Measurements from ENCODE around the gene HSPA4.
A peak's percentile ranks its signal among the peaks of the same experiment; 100 is the strongest.
"Not testable (repeated sequence)": the region's sequence is repeated elsewhere in the genome, so short reads cannot be mapped to it uniquely, and the experiment has no call there.

The HSPA4 gene

GRCh38 chr5:133051542-133052316 lies at the start of gene HSPA4:
Gene HSPA4 (plus strand): TSS chr5:133052013. CDS start chr5:133052251, 238 bp downstream.
- DNase-seq (ENCODE audit: low read depth), result peak; percentile 99

DNA sequence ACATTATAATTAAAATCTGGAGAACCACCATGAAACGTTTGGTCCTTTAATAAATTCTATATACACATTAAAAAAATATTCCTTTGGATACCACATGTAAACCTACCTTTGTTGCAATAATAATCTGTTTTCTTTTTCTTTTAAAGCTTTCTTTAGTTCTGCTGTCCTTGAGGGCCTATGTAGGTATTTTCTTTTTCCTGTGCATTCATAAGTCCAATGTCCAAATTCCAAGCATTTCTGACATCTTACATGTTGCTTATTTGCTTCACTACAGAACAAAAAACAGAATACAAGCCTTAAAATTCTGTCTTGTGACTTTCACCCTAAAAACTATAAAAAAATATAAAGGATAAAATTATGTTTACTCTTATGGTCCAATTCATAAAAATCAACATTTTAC lies 45.2 kb upstream of the HSPA4 start:
- DNase-seq (ENCODE audit: low read depth), result peak; percentile 18

GRCh38 chr5:133008455-133008854 lies 43.4 kb upstream of the HSPA4 start:
- DNase-seq (ENCODE audit: low read depth), result not testable (repeated sequence)

GRCh38 chr5:133015466-133015865 lies 36.3 kb upstream of the HSPA4 start:
- no peak for DNase-seq (ENCODE audit: low read depth)

DNA sequence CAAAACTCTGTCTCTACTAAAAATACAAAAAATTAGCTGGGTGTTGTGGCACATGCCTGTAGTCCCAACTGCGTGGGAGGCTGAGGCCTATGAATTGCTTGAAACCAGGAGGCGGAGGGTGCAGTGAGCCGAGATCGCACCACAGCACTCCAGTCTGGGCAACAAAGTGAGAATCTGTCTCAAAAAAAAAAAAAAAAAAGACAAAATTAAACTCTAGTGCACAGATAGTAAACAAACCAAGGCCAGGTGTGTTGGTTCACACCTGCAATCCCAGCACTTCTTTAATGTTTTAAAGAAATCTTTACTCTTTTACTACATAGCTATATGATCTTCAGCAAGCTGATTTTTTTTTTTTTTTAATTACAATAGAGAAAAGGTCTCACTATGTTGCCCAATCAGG lies 33.8 kb upstream of the HSPA4 start:
- no peak for DNase-seq (ENCODE audit: low read depth)

GRCh38 chr5:133019471-133019870 lies 32.3 kb upstream of the HSPA4 start:
- not testable (repeated sequence) for DNase-seq (ENCODE audit: low read depth)

DNA sequence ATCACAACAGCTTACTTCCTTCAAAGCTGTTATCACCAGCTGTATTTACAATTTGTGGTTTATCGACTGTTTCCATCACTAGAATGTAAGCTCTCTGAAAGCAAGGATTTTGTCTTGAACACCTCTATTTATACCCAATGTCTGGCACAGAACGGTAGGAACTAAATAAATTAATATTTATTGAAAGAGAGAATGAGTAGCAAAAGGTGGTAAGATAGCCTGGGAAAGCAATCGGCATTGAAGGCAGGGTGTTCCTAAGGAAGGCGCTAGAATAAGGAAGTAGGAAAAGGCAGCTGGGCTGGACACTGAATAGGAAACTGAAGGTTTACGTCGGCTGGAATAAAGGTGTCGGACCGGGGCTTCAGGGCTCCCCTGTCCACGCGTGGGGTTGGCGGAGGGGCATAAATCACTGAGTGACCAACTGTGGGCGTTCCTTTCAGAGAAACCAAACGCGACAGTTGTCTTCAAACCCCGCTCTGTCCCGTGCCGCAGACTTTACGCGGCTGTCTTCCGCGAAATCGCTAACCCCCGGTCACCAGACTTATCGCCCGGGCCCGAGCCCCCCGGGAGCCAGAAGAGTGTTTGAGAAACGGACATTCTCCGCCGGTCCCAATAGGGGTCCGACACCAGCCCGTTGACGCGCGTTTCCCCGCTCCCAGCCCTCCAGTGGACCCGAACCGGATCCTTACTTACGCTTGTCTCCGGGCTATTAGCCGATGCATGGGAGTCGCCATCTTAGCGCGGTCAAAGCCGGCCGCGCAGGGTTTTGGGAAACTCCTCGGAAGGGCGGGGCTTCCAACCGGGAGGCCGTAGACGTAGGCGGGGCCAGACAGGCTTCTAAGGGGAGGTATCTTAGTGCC lies 25.8 kb upstream of the HSPA4 start, which contains the start of gene ZCCHC10:
ZCCHC10 (minus strand) TSS at position 746 of the 860 bp plus-strand sequence; CDS start at position 734, 12 bp downstream.
- peak; percentile 92 for DNase-seq (ENCODE audit: low read depth)

DNA sequence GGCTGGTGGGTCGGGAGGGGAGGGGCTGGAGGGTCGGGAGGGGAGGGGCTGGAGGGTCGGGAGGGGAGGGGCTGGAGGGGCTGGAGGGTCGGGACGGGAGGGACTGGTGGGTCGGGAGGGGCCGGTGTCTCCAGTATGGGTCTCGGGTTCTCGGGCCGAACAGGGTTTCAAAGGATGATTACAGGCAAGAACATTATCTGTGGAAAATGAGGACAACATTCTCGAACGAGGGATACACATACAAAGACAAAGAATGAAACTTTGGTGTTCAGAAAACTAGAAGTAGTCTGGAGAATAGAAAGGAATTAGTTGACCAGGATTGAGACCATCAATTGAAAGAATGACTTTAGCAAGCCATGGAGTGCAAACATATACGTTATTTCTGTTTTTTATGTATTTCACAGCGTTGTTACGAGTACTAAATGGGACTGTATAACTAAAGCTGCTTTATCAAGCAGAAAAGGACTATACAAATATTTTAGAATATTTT lies 25.1 kb upstream of the HSPA4 start:
- no peak for DNase-seq (ENCODE audit: low read depth)

- no peak for DNase-seq (ENCODE audit: low read depth)
These were observed 22.4 kb upstream of the HSPA4 start for GRCh38 chr5:133029416-133029815.

DNA sequence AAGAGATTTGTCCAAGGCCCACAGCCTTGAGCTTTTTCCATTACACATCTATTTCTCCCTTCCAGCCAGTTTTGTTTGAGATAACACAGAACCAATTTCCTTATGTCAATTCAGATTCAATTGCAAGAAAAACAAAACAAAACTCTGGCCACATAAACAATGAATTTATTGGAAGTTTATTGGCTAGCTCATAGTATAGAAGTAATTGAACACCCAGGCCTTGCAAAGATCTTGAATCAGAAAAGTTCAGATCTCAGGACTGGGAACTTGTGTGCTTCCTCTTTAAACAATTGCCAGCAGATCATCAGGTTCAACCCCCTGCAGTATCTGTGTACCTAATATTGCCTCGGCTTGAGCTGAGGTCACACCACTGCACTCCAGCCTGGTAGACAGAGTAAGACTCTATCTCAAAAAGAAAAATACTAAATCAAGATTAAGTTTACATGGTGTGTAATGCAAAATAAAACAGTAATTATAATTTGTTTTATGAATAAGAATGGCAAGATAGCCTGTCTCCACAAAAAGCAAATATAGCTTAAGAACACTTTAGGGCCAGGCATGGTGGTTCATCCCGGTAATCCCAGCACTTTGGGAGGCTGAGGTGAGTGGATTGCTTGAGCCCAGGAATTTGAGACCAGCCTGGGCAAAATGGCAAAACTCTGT lies 21.3 kb upstream of the HSPA4 start:
- no peak for DNase-seq (ENCODE audit: low read depth)

DNA sequence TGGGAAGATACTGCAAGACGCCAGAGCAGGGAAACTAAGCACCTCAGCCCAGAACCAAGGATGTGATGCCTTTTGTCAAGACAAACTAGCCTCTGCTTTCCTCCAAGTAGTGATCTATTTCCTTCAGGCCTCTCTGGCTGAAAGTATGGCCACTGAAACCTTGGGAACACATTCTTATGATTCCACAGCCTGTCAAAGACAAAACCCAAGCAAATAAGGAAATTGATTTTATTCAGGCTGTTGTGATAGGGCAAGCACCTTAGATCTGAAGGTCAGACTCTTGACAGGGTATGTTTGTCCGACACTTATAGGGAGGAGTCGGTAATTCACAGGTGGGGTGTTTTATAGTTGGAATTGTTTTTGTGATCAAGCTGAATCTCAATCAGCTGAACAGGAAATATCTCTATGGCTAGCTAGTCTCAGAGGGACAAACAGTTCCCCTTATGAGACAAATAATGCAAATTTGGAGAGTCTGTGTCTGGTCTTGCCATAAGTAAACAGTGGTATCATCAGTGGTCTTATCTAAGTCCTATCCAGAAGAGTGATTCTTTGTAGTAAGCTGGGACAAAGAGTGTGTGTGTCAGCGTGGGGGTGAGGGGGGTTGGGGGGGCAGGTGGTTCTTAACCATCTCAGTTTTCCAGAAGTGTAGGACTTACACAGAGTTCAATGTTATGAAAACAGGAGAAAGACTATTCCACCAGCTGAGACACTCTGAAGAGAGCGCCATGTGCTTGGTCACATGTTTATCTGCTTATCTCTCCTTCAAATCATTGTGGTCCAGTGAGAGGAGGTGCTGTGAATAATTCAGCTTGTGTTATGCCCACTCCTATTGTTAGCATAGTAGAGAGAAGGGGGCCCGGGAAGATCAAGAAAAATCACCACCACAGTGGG lies 18.7 kb upstream of the HSPA4 start:
- DNase-seq (ENCODE audit: low read depth), result peak; percentile 43

DNA sequence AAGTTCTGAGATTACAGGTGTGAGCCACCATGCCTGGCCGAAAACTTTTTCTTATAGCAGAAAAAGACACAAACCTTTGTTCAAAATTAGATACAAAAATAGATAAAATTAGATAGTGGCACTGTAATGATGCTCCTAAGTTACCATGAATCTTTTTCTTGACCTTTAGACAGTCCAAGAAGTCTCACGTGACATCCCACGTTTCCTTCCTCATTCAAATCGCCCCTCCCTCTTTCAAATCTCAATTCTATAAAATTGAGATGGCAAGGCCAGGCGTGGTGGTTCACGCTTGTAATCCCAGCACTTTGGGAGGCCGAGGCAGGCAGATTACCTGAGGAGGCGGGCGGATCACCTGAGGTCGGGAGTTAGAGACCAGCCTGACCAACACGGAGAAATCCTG lies 17.7 kb upstream of the HSPA4 start:
- DNase-seq (ENCODE audit: low read depth), result no peak

DNA sequence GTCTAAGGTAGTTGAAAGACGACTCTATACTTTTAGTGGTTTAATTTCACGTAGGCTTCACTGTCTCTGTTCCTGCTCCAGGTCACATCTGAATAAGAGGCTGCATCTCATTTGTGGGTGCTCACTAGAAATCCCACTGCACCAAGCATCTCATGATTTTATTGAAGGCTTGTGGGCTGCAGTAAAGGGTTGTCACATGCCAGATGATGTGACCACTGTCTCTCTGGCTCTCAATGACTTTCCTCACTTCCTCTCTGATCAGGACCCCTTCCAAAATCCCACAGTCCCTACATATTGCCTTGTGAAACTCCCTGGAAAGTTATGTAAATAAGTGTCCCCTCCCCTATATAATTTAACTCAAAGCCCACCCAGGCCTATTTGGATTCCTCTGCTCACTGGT lies 16.6 kb upstream of the HSPA4 start:
- no peak for DNase-seq (ENCODE audit: low read depth)

DNA sequence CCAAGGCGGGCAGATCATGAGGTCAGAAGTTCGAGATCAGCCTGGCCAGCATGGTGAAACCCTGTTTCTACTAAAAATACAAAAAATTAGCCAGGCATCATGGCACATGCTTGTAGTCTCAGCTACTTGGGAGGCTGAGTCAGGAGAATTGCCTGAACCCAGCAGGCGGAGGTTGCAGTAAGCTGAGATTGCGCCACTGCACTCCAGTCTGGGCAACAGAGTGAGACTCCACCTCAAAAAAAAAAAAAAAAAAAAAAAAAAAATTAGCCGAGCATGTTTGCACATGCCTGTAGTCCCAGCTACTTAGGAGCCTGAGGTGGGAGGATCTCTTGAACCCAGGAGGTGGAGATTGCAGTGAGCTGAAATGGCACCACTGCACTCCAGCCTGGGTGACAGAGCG lies 15.1 kb upstream of the HSPA4 start:
- not testable (repeated sequence) for DNase-seq (ENCODE audit: low read depth)

DNA sequence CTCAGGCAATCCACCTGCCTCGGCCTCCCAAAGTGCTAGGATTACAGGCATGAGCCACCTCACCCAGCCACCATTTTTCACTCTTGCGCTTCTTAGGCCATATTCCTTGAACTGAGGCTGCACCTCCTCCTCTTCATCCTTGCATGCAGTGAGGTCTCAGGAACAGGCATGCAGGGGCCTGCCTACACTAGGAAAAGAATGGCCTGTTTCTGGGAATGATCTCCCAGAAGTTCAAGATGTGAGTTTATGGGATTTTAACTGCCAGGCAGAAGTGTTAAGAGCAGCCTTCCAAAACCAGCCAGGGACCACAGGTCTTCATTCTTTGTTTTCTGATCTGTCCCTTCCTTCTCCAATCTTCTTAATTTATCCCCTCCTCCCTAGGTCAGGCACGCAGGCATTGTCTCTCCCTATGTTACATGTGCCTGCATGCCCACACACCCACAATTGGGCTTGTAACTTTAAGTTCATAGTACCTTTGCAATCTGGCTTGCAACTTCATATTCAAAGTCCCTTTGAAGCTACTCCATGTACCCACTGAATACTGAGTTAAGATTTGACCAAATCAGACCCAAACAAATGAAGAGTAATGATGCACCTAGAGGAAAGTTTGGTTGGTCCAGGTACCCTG lies 10.5 kb upstream of the HSPA4 start:
- DNase-seq (ENCODE audit: low read depth), result no peak

GRCh38 chr5:133041910-133042309 lies 9.9 kb upstream of the HSPA4 start:
- peak; percentile 58 for DNase-seq (ENCODE audit: low read depth)

DNA sequence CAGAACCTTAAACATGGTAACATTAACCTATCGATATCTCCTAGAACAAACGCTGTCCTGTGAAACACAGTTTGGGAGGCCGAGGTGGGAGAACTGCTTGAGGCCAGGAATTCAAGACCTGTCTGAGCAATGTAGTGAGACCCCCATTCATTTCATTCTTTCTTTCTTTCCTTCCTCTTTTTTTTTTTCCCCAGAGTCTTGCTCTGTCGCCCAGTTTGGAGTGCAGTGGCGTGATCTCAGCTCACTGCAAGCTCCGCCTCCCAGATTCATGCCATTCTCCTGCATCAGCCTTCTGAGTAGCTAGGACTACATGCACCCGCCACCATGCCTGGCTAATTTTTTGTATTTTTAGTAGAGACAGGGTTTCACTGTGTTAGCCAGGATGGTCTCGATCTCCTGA lies 5.3 kb upstream of the HSPA4 start:
- peak; percentile 59 for DNase-seq (ENCODE audit: low read depth)

- no peak for DNase-seq (ENCODE audit: low read depth)
These were observed 4.4 kb upstream of the HSPA4 start for GRCh38 chr5:133047404-133047803.

DNA sequence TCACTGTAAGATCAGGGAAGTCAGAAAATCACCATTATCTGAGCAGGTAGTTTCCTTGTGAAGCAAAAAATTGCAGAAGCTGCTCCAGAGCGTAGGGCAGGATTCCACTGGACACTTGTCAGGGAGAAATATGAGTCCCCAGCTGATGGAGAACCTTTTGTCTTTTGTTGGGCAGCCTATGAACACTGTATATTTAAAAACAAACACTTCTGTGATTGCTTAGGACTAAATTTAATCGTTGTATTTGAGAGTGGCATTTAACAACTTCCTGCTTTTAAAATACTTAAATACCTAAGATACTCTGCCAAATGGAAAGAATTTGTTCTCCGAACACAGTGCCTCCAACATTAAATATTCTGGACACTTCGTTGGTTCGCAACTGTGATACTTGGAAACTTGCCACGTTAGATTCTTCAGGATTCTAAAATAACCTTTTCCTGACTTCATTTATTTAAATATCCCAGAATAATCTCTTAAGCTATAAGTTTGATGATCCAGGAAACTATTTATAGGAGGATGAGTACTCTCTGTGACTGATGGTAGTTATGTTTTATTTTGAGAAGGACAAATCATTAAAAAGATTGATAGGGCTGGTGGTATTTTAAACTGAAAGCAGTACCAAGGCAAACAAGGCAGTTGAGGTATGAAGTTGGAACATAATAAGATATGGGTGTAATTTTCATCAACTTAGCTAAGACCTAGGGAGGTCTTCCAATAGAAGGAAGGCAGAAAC lies 2.7 kb upstream of the HSPA4 start:
- DNase-seq (ENCODE audit: low read depth), result peak; percentile 94

DNA sequence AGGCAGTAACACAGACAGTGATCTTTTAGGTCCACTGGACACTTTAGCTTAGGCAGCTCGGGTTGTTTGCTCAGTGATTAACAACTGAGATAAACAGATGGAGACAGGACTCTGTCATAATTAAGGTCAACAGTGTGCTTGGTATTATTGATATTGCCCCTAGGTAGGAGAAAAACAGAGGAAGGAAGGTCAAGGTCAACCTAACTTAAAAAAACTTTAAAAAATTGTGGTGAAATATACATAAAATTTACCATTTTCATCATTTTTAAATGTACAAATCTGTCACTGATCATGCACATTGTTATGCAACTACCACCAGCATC lies 2.1 kb upstream of the HSPA4 start:
- no peak for DNase-seq (ENCODE audit: low read depth)
